Measurements from ENCODE around the gene PTPRE. TPM values are rescaled to one million over a fixed set of nuclear protein-coding genes. Genes with fewer than 3 reads are reported as not detected.

Gene PTPRE
- total RNA-seq, 1 experiment from 2014 or later: 12.3 TPM

GRCh38 chr10:127921753-127922145, 14.8 kb downstream of the PTPRE start:
- no TSS peak for BruUV-seq (replicated peaks)
- H3K4me3 ChIP-seq (replicated peaks in 1 of 2; ENCODE audit: low read depth in 1 of 2, low read length in 2 of 2): no peak overlapping the region
- H3K27ac ChIP-seq (ENCODE audit: low read depth, low read length): no peak overlapping the region
- H4K20me1 ChIP-seq (ENCODE audit: insufficient read depth): no peaks in the 10 kb centered on the region
- H3K9me2 ChIP-seq (ENCODE audit: insufficient read depth): no peaks in the 10 kb centered on the region; the same call in 1 of the 2 replicates
- H3K4me1 ChIP-seq (ENCODE audit: control insufficient read depth in 1 of 2, insufficient read depth in 2 of 2, low read length in 2 of 2): peaks cover 21 to 69% of the 10 kb centered on the region in 2 experiments
- no peak for TF ChIP-seq ZBTB33 (IDR thresholded peaks at IDR 0.05; ENCODE audit: extremely low read depth, insufficient replicate concordance, low read length)
- no peak for TF ChIP-seq SIN3A (IDR thresholded peaks at IDR 0.05; ENCODE audit: low read depth)
- no peak for TF ChIP-seq MAX (IDR thresholded peaks at IDR 0.05)
- no peak for TF ChIP-seq SP1 (IDR thresholded peaks at IDR 0.05; ENCODE audit: low read depth)
- TF ChIP-seq ZFX (IDR thresholded peaks at IDR 0.05): no peak
- TF ChIP-seq CEBPB (IDR thresholded peaks at IDR 0.05; ENCODE audit: low read depth): no peak
- TF ChIP-seq SRF (IDR thresholded peaks at IDR 0.05; ENCODE audit: low read depth): no peak
- TF ChIP-seq POLR2AphosphoS5 (IDR thresholded peaks at IDR 0.05; ENCODE audit: low read depth, low read length): no peak
- no peak for TF ChIP-seq ATF3 (IDR thresholded peaks at IDR 0.05)
- no peak for TF ChIP-seq REST (IDR thresholded peaks at IDR 0.05; ENCODE audit: low read depth)
- no peak for TF ChIP-seq JUND (IDR thresholded peaks at IDR 0.05)
- no peak for TF ChIP-seq RAD21 (IDR thresholded peaks at IDR 0.05; ENCODE audit: low read depth)
- TF ChIP-seq EZH2phosphoT487 (IDR thresholded peaks at IDR 0.05; ENCODE audit: borderline replicate concordance): no peak
- no peaks in the 10 kb centered on the region for H3K27me3 ChIP-seq (ENCODE audit: insufficient read depth, low read length)
- ChIA-PET RAD21 (ENCODE audit: low non-redundant PET in 1 of 2, low total read pairs in 2 of 2, uncharacterized antibody in 2 of 2, unreplicated experiment in 2 of 2) (no interaction called here), CTCF (interaction anchor here (0.9 to 2.7 kb wide), 3 partner anchors 13 to 90 kb away, joined by 3 to 14 read pairs (median 3); partner anchors contain the start of gene PTPRE), POLR2A (no interaction called here)
- H3K9me3 ChIP-seq (ENCODE audit: control insufficient read depth in 1 of 2, insufficient read depth in 1 of 2, low read depth in 1 of 2, low read length in 2 of 2): no peaks in the 10 kb centered on the region
- H2AFZ ChIP-seq (ENCODE audit: low read depth, low read length, poor library complexity, severe bottlenecking): no peak overlapping the region
- intact Hi-C loops (cut with micrococcal nuclease): no loop called here
- DNase-seq (ENCODE audit: low read depth, low spot score) (no peak), ATAC-seq (no peak)
- no peak overlapping the region for H3K4me2 ChIP-seq (ENCODE audit: low read length)
- peak overlapping the region; percentile 38; the same call in 1 of the 2 replicates for H3K9ac ChIP-seq (ENCODE audit: low read length)
- H3K36me3 ChIP-seq (ENCODE audit: control insufficient read depth in 1 of 2, insufficient read depth in 2 of 2, low read length in 2 of 2): no peaks in the 10 kb centered on the region
- no peaks in the 10 kb centered on the region for H3K79me2 ChIP-seq (ENCODE audit: insufficient read depth, low read length)

Measured in HCT116 (cell line).